ENCODE results near the gene NRSN1.

The NRSN1 gene

GRCh38 chr6:24099181-24099580, 26.8 kb upstream of the NRSN1 start:
- DNase-seq (ENCODE audit: extremely low read depth, low read depth), result no peak
- no peak for TF ChIP-seq CTCF (IDR thresholded peaks at IDR 0.05; ENCODE audit: low read depth, low read length, missing control alignments)
- H3K4me3 ChIP-seq (replicated peaks; ENCODE audit: low read depth, low read length), result no peak overlapping the region

GRCh38 chr6:24100024-24100769, 25.8 kb upstream of the NRSN1 start:
- DNase-seq (ENCODE audit: extremely low read depth, low read depth), result no peak

GRCh38 chr6:24100770-24101155, 25.3 kb upstream of the NRSN1 start:
- DNase-seq (ENCODE audit: extremely low read depth, low read depth), result no peak
- no peak for TF ChIP-seq CTCF (IDR thresholded peaks at IDR 0.05; ENCODE audit: low read depth, low read length, missing control alignments)
- no peak overlapping the region for H3K4me3 ChIP-seq (replicated peaks; ENCODE audit: low read depth, low read length)

More at GRCh38 chr6:24100024-24100769, 25.8 kb upstream of the NRSN1 start:
- H3K4me3 ChIP-seq (replicated peaks; ENCODE audit: low read depth, low read length), result no peak overlapping the region
- no peak for TF ChIP-seq CTCF (IDR thresholded peaks at IDR 0.05; ENCODE audit: low read depth, low read length, missing control alignments)

GRCh38 chr6:24105191-24105590, 20.8 kb upstream of the NRSN1 start:
- no peak for TF ChIP-seq CTCF (IDR thresholded peaks at IDR 0.05; ENCODE audit: low read depth, low read length, missing control alignments)
- H3K4me3 ChIP-seq (replicated peaks; ENCODE audit: low read depth, low read length), result no peak overlapping the region
- no peak for DNase-seq (ENCODE audit: extremely low read depth, low read depth)

- no peak overlapping the region for H3K4me3 ChIP-seq (replicated peaks; ENCODE audit: low read depth, low read length)
- no peak for TF ChIP-seq CTCF (IDR thresholded peaks at IDR 0.05; ENCODE audit: low read depth, low read length, missing control alignments)
- no peak for DNase-seq (ENCODE audit: extremely low read depth, low read depth)
These were observed 19.7 kb upstream of the NRSN1 start for GRCh38 chr6:24106291-24106690.

- no peak for DNase-seq (ENCODE audit: extremely low read depth, low read depth)
- TF ChIP-seq CTCF (IDR thresholded peaks at IDR 0.05; ENCODE audit: low read depth, low read length, missing control alignments), result no peak
- no peak overlapping the region for H3K4me3 ChIP-seq (replicated peaks; ENCODE audit: low read depth, low read length)
These were observed 18.7 kb upstream of the NRSN1 start for GRCh38 chr6:24107294-24107693.

- H3K4me3 ChIP-seq (replicated peaks; ENCODE audit: low read depth, low read length), result no peak overlapping the region
- TF ChIP-seq CTCF (IDR thresholded peaks at IDR 0.05; ENCODE audit: low read depth, low read length, missing control alignments), result no peak
- no peak for DNase-seq (ENCODE audit: extremely low read depth, low read depth)
These were observed 18.0 kb upstream of the NRSN1 start for GRCh38 chr6:24108056-24108455.

Measured in HFF-Myc (cell line).